Nephron progenitor cell (in vitro differentiated cells): ENCODE data around the gene TOR1AIP2.

Experiments used
- DNase-seq: peaks from one replicate; pipeline ENCODE4 v3.0.0; 2021
- H3K27ac Mint-ChIP-seq: 2 replicates; pipeline ENCODE4 v1.8.0; 2021; ENCODE audit warnings: mild to moderate bottlenecking, moderate library complexity, mixed read lengths
- H3K27me3 Mint-ChIP-seq: 2 replicates; pipeline ENCODE4 v1.8.0; 2021; ENCODE audit warnings: mild to moderate bottlenecking, low read depth, mixed read lengths; ENCODE audit not compliant: poor library complexity
- H3K36me3 Mint-ChIP-seq: 2 replicates; pipeline ENCODE4 v1.8.0; 2021; ENCODE audit warnings: low read depth, mixed read lengths
- H3K4me1 Mint-ChIP-seq: 2 replicates; pipeline ENCODE4 v1.8.0; 2021; ENCODE audit warnings: mixed read lengths
- H3K4me3 Mint-ChIP-seq: 2 replicates; pipeline ENCODE4 v1.8.0; 2021; ENCODE audit warnings: mild to moderate bottlenecking, moderate library complexity, mixed read lengths
- H3K9me3 Mint-ChIP-seq: 2 replicates; pipeline ENCODE4 v1.8.0; 2021; ENCODE audit warnings: mild to moderate bottlenecking, moderate library complexity, mixed read lengths
- TF ChIP-seq, protein P1 (sequence below): fragments of 200-600 bp; sonication (generic); IDR thresholded peaks from 2 replicates; pipeline ENCODE4 v1.5.0; 2021; ENCODE audit warnings: antibody characterized with exemption

The TOR1AIP2 gene

DNA sequence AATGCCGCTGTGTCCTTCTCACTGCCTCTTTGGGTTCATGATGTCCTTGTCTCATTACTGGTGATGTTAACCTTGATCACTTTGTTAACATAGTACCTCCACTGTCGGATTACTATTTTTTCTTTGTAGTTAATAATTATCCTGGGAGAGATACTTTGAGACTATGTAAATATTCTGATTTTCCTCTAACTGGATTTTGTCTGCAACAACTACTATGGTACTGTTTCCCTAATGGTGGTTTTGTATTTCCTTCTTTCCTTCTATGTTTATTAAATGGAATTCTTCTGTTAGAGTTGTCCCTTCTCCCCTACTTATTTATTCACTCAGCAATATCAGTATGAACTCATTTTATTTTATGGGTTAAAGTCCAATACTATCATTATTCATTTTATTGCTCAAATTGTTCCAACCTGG, 4.2 kb downstream of the TOR1AIP2 start:
- Mint-ChIP-seq H3K27me3 (peaks cover 3% of the 10 kb centered on the region), H3K36me3 (peaks cover 67% of the 10 kb centered on the region), H3K4me1 (peaks cover 59% of the 10 kb centered on the region), H3K9me3 (no peaks in the 10 kb centered on the region), H3K4me3 (no peak overlapping the region), H3K27ac (no peak overlapping the region)
- TF ChIP-seq, protein P1, sequence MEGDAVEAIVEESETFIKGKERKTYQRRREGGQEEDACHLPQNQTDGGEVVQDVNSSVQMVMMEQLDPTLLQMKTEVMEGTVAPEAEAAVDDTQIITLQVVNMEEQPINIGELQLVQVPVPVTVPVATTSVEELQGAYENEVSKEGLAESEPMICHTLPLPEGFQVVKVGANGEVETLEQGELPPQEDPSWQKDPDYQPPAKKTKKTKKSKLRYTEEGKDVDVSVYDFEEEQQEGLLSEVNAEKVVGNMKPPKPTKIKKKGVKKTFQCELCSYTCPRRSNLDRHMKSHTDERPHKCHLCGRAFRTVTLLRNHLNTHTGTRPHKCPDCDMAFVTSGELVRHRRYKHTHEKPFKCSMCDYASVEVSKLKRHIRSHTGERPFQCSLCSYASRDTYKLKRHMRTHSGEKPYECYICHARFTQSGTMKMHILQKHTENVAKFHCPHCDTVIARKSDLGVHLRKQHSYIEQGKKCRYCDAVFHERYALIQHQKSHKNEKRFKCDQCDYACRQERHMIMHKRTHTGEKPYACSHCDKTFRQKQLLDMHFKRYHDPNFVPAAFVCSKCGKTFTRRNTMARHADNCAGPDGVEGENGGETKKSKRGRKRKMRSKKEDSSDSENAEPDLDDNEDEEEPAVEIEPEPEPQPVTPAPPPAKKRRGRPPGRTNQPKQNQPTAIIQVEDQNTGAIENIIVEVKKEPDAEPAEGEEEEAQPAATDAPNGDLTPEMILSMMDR, result no peak
- no peak for DNase-seq

DNA sequence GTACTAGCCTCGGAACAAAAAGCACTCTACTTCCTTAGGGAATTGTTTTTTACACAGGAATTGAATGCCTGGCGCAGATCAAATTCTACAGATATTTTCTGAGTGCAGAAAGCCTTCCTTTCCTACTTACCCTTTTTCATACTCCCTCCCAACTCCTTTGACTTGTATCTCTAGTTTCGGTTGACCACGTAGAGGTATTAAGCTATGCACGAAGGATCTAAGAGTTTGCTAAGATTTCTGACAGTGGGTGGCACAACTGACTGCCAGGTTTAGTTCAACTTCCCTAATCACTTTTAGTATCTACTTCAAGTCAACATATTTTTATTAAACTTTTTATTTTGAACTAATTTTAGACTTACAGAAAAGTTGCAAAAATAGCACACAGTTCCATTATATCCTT, 5.0 kb downstream of the TOR1AIP2 start:
- Mint-ChIP-seq H3K4me1 (peaks cover 50% of the 10 kb centered on the region), H3K36me3 (peaks cover 70% of the 10 kb centered on the region), H3K27me3 (no peaks in the 10 kb centered on the region), H3K4me3 (no peak overlapping the region), H3K27ac (peak overlapping the region; percentile 60), H3K9me3 (no peaks in the 10 kb centered on the region)
- no peak for DNase-seq
- TF ChIP-seq, protein P1, result no peak

DNA sequence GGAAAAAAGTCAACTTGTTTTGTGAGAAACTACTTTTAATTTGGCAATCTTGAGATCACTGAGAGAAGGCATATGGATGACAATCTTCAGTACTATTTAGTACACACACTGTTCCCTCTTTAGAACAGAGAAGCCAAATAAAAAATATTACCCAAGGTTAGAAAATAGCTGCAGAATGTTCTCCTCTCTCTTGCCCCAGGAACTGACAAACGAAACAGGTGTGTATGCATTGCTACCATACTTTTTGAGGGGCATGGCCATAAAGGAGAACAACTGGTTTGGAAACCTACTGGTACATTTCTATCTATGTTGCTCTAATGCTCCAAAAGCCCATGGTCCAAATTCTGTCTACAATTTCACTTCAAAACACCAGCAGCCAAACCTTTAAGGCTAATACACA, 5.7 kb downstream of the TOR1AIP2 start:
- TF ChIP-seq, protein P1, result no peak
- H3K36me3 Mint-ChIP-seq, result peaks cover 73% of the 10 kb centered on the region
- H3K27me3 Mint-ChIP-seq, result no peaks in the 10 kb centered on the region
- peaks cover 49% of the 10 kb centered on the region for H3K4me1 Mint-ChIP-seq
- peak overlapping the region; percentile 60 for H3K27ac Mint-ChIP-seq
- H3K4me3 Mint-ChIP-seq, result no peak overlapping the region
- DNase-seq, result no peak
- no peaks in the 10 kb centered on the region for H3K9me3 Mint-ChIP-seq

DNA sequence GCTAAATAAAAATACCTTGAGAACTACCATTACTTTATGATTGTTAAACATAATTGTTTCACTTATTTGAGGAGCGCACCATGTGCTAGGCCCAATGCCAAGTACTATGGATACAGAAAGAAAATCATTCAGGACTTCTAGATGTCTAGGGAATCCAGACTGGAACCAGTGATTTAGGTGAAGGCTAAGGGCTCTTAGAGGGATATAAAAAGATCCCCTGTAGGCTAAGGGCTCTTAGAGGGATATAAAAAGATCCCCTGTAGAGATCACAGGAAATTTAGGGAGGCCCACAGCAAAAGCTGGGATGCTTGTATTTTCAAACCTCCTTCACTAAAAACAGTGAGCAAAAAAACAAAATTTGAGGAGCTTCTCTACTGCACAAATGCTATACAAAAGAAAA, 6.7 kb downstream of the TOR1AIP2 start:
- TF ChIP-seq, protein P1, result no peak
- no peak overlapping the region for H3K4me3 Mint-ChIP-seq
- H3K4me1 Mint-ChIP-seq, result peaks cover 38% of the 10 kb centered on the region
- peaks cover 78% of the 10 kb centered on the region for H3K36me3 Mint-ChIP-seq
- DNase-seq, result no peak
- H3K9me3 Mint-ChIP-seq, result no peaks in the 10 kb centered on the region
- no peaks in the 10 kb centered on the region for H3K27me3 Mint-ChIP-seq
- no peak overlapping the region for H3K27ac Mint-ChIP-seq

DNA sequence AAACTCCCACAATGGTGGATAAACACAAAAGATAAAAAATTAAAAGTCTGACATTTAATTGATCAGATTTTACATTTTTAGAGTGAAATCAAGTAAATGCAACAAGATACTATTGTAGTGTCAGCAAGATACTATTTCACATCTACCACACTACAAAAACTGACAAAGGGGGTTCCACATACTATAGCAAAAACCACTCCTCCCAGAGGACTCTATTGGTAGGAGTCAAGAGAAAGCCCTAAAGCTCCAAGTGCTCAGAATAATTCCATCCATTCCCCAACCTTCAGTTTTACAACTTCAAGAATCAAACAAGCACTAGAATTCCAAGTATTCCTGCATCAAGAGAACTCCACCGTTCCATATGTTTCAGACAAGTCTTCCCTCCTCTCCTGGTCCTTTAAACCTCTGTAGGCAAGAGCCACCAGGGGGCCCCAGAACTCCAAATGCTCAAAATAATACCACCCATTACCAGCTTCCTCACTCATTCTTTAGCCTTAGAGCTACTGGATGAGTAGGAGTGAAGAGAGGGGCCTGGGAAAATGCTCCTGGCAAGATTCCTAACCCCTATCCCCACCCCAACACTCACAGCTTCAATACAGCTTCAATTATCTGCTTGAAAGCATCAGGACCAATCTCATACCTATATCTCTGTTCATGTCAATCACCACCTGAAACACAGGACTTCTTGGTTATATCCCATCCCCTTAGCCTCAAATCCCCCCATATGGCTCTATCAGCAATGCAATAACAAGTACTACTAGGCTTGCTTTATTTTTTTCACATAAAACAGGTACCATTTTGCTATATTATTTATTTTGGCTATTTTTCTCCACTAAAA, 9.9 kb downstream of the TOR1AIP2 start:
- Mint-ChIP-seq H3K27me3 (no peaks in the 10 kb centered on the region), H3K36me3 (peaks cover 78% of the 10 kb centered on the region), H3K9me3 (no peaks in the 10 kb centered on the region), H3K4me3 (no peak overlapping the region), H3K27ac (peak overlapping the region; percentile 45), H3K4me1 (peaks cover 16% of the 10 kb centered on the region)
- TF ChIP-seq, protein P1, result peak; percentile 59
- DNase-seq, result peak; percentile 59

DNA sequence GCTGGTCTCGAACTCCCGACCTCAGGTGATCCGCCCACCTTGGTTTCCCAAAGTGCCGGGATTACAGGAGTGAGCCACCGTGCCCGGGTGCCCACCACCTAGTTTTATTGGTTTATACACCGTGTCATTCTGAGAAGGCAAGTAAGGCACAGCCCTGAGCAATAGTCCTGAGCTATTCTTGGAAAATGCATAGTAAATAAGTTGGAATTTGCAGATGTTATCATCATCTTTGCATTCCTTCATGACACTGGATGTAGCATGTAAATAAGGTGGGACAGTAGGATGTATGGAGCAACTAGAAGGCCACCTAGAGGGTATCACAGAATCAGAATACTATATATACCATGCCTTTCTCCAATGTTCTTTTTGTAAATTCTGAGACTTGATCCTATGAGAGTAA, 11.0 kb downstream of the TOR1AIP2 start:
- H3K9me3 Mint-ChIP-seq, result no peaks in the 10 kb centered on the region
- peaks cover 76% of the 10 kb centered on the region for H3K36me3 Mint-ChIP-seq
- H3K4me3 Mint-ChIP-seq, result no peak overlapping the region
- no peaks in the 10 kb centered on the region for H3K27me3 Mint-ChIP-seq
- DNase-seq, result no peak
- no peak overlapping the region for H3K27ac Mint-ChIP-seq
- peaks cover 5% of the 10 kb centered on the region for H3K4me1 Mint-ChIP-seq
- TF ChIP-seq, protein P1, result no peak
